Measurements from ENCODE around the gene AZU1.
"Not testable (repeated sequence)": the region's sequence is repeated elsewhere in the genome, so short reads cannot be mapped to it uniquely, and the experiment has no call there.

Gene AZU1

GRCh38 chr19:815079-815774 lies 12.4 kb upstream of the AZU1 start:
- Mint-ChIP-seq H3K27ac (no peak overlapping the region), H3K4me1 (peaks cover 13% of the 10 kb centered on the region), H3K36me3 (ENCODE audit: low read depth) (peaks cover 48% of the 10 kb centered on the region), H3K27me3 (ENCODE audit: low read depth, poor library complexity) (peaks cover 3% of the 10 kb centered on the region), H3K4me3 (no peak overlapping the region), H3K9me3 (no peaks in the 10 kb centered on the region)
- DNase-seq: no peak
- no peak for TF ChIP-seq CTCF (IDR thresholded peaks at IDR 0.05)

DNA sequence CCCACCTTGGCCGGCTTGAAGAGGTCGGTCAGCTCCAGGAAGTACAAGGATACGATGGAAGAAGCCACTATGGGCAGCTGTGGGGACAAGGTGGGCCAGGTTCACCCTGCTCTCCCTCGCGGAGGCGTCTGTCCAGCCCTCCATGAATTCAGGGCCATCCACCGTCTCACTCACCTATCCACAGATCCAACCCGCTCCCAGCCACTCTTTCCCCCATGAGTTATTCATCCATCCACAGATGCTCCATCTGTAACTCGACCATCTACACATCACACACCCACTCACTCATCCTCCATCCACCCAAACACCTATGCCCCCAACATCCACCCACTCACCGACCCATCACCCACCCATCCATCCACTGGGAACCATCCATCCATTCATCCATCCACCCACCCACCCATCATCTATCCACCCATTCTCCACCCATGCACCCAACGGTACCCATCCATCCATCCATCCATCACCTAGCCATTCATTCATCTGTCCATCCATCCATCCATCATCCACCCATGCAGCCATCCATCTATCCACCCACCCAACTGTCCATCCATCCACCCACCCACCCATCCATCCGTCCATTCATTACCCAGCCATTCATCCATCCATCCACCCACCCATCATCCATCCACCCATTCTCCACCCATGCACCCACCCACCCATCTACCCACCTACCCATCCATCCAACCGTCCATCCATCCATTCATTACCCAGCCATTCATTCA lies 11.7 kb upstream of the AZU1 start:
- no peak for TF ChIP-seq CTCF (IDR thresholded peaks at IDR 0.05)
- peak overlapping the region; percentile 46 for H3K27ac Mint-ChIP-seq
- no peaks in the 10 kb centered on the region for H3K9me3 Mint-ChIP-seq
- no peak for DNase-seq
- H3K4me1 Mint-ChIP-seq: peaks cover 13% of the 10 kb centered on the region
- H3K4me3 Mint-ChIP-seq: no peak overlapping the region
- H3K36me3 Mint-ChIP-seq (ENCODE audit: low read depth): peaks cover 43% of the 10 kb centered on the region
- H3K27me3 Mint-ChIP-seq (ENCODE audit: low read depth, poor library complexity): peaks cover 5% of the 10 kb centered on the region

DNA sequence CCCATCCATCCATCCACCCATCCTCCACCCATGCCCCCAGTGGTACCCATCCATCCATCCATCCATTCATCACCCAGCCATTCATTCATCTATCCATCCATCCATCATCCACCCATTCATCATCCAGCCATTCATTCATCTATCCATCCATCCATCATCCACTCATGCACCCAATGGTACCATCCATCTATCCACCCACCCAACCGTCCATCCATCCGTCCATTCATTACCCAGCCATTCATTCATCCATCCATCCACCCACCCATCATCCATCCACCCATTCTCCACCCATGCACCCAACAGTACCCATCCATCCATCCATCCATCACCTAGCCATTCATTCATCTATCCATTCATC lies 11.2 kb upstream of the AZU1 start:
- Mint-ChIP-seq H3K9me3 (no peaks in the 10 kb centered on the region), H3K27ac (no peak overlapping the region), H3K36me3 (ENCODE audit: low read depth) (peaks cover 39% of the 10 kb centered on the region), H3K4me1 (peaks cover 13% of the 10 kb centered on the region), H3K27me3 (ENCODE audit: low read depth, poor library complexity) (peaks cover 5% of the 10 kb centered on the region), H3K4me3 (no peak overlapping the region)
- TF ChIP-seq CTCF (IDR thresholded peaks at IDR 0.05): no peak
- no peak for DNase-seq

- not testable (repeated sequence) for H3K9me3 Mint-ChIP-seq
These were observed 7.4 kb upstream of the AZU1 start for GRCh38 chr19:820212-820611.

DNA sequence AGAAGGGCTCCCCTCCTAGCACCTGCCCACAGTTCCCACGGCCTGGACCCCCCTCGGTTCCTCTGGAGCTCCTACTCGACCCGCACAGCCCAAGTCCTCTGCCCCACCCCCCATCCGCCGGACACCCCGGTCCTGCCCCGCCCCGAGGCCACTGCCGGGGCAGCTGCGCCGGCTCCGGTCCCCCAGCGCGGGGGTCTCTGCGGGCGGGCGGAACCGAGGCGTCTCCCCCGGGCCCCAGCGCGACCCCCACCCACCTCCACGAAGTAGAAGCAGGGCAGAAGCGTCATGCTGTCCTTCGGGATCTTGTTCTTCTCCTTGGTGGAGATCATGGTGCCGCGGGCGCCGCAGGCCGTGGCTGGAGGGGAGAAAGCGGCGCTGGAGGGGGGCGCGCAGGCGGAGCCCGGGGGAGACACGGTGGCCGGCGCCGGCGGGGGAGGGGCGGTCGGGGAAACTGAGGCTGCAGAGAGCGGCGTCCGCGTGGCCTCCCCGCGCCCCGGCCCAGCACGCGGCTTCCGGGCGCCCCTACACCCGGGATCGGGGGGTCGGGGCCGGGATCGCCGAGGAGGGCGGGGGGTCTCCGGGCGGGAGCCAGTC lies 6.3 kb upstream of the AZU1 start:
- H3K9me3 Mint-ChIP-seq: no peaks in the 10 kb centered on the region
- H3K27ac Mint-ChIP-seq: no peak overlapping the region
- peaks cover 11% of the 10 kb centered on the region for H3K27me3 Mint-ChIP-seq (ENCODE audit: low read depth, poor library complexity)
- TF ChIP-seq CTCF (IDR thresholded peaks at IDR 0.05): no peak
- peak; percentile 67 for DNase-seq
- peaks cover 16% of the 10 kb centered on the region for H3K36me3 Mint-ChIP-seq (ENCODE audit: low read depth)
- peaks cover 27% of the 10 kb centered on the region for H3K4me1 Mint-ChIP-seq
- peak overlapping the region; percentile 80 for H3K4me3 Mint-ChIP-seq

More at GRCh38 chr19:820212-820611, 7.4 kb upstream of the AZU1 start:
- Mint-ChIP-seq H3K36me3 (ENCODE audit: low read depth) (peaks cover 24% of the 10 kb centered on the region), H3K27me3 (ENCODE audit: low read depth, poor library complexity) (peaks cover 11% of the 10 kb centered on the region), H3K4me3 (peak overlapping the region; percentile 80), H3K4me1 (peaks cover 28% of the 10 kb centered on the region)
- H3K27ac Mint-ChIP-seq, DNase-seq: not testable (repeated sequence)

DNA sequence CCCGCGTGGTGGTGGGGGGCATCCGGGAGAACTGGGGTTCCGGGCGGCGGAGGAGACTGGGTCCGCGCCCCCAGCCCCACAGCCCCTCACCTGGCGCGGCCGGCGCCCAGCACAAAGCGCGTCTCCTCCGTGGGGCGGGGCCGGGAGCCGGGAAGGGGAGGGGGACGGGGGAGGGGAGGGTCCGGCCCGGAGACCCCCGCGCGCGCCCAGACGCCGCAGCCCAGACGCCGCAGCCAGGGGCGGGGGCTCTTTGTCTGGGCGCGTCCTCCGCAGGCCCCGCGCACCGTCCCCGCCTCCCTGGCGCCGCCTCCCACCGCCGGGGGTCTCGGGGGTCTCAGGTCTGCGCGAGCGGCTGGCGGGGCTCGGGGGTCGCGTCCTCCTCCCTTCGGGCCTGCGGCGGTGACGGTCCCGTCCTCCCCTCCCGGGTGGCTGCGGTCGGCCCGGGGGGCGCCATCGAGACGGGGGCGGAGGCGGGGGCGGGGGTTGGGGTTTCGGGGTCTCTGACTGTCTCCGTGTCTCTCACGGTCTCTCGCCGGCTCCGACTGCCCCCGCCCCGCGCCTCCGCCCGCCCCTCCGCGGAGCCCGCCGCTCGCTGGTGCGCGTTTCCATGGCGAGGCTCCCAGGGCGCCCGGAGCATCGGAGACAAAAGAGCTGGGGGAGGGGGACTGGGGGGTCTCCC lies 5.7 kb upstream of the AZU1 start, which contains the start of gene PLPPR3:
TSS of gene PLPPR3 (minus strand) at position 131 of the 679 bp plus-strand sequence. CDS start 396 bp downstream, outside the sequence.
- DNase-seq: peak; percentile 72
- Mint-ChIP-seq H3K27me3 (ENCODE audit: low read depth, poor library complexity) (peaks cover 11% of the 10 kb centered on the region), H3K36me3 (ENCODE audit: low read depth) (peaks cover 10% of the 10 kb centered on the region), H3K4me3 (peak within 1 kb of the TSS; percentile 80), H3K4me1 (peaks cover 23% of the 10 kb centered on the region), H3K27ac (no peak within 1 kb of the TSS), H3K9me3 (no peaks in the 10 kb centered on the region)
- no peak for TF ChIP-seq CTCF (IDR thresholded peaks at IDR 0.05)
